ENCODE measurements around the gene GRAMD1C. TPM values are rescaled to one million over a fixed set of nuclear protein-coding genes. Genes with fewer than 3 reads are reported as not detected.

Gene GRAMD1C
- total and polyA plus RNA-seq, 9 of the 15 experiments (the other 6 are each of a cell fraction or from before 2014, with no cell fraction given) = not detected

DNA sequence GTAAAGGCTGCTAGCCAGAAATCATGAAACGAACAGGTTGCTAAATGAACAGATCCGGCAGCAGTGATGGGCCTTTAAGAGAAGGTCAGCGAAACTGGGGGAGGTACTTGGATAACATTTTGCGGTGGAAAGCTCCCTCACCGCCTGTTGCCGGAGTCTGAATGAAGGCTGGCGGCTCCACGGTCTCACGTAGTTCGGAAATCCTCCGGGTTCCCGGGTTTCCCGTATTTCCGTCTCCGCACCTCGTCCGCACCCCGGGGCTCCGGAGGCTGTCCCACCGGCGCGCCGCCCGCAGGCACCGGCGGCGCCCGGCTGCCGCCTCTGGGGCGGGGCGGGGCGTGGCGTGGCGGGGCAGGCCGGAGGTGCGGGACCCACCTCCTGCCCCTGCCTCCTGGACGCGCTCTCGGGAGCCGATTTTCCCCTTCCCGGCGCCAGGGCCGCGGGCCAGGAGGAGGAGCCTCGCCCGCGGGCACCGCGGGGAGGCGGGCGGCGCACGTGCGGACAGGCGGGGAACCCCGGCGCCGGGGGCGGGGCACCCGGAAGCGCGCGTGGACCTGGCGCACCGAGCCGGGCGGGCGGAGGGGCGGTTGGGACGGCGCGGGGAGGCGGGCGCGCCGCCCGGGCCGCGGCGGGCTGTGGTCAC lies 108.9 kb downstream of the GRAMD1C start, which contains the start of gene ZDHHC23:
ZDHHC23 (plus strand) TSS at position 642 of the 643 bp plus-strand sequence. CDS start 790 bp downstream, outside the sequence.
- H3K9me1 ChIP-seq (ENCODE audit: control insufficient read depth, insufficient read depth, low read length) = no peaks in the 10 kb centered on the region
- H3K79me2 ChIP-seq (ENCODE audit: control insufficient read depth, insufficient read depth, low read length) = no peaks in the 10 kb centered on the region
- H4K20me1 ChIP-seq (replicated peaks; ENCODE audit: control insufficient read depth, insufficient read depth, low read length) = no peaks in the 10 kb centered on the region
- peak; percentile 31 to 81 (median 68) for DNase-seq (ENCODE audit: extremely low read depth in 1 of 4, low spot score in 3 of 4)
- H3K27ac ChIP-seq (ENCODE audit: extremely low read depth, low read depth, low read length) = no peak within 1 kb of the TSS
- FAIRE-seq = peak; percentile 78
- peak within 1 kb of the TSS; percentile 26 to 79; a peak in 3 of 4 replicates for H3K9ac ChIP-seq (ENCODE audit: insufficient read depth in 1 of 2, low read depth in 2 of 2, low read length in 2 of 2)
- in situ Hi-C loops (cut with MboI) = no loop called here
- ChIA-PET CTCF (ENCODE audit: low intra/inter-chr PET ratio) (no interaction called here), POLR2A (no interaction called here)
- H3K4me2 ChIP-seq (ENCODE audit: insufficient read depth, low read length) = peak within 1 kb of the TSS; percentile 68
- peak; percentile 88 for ATAC-seq
- H3K27me3 ChIP-seq (ENCODE audit: control insufficient read depth in 2 of 2, insufficient read depth in 2 of 2, low read length in 2 of 2) = peaks cover 5 to 9% of the 10 kb centered on the region in 2 experiments; a peak in 4 of 5 replicates
- peak within 1 kb of the TSS; percentile 43 for H3K4me3 ChIP-seq
- WGBS (ENCODE audit: insufficient coverage, low coverage, missing lambda C conversion rate) = 2% methylated on average over 12 of the region's 80 CpGs
- peaks cover 0 to 15% of the 10 kb centered on the region in 2 experiments; a peak in 3 of 5 replicates for H3K4me1 ChIP-seq (replicated peaks in 1 of 2; ENCODE audit: control insufficient read depth in 2 of 2, insufficient read depth in 2 of 2, low read length in 2 of 2)
- H2AFZ ChIP-seq (ENCODE audit: low read depth, low read length) = peak within 1 kb of the TSS; percentile 79
- no TSS peak for BruUV-seq (replicated peaks)
- H3K9me3 ChIP-seq (replicated peaks; ENCODE audit: control insufficient read depth, insufficient read depth, low read depth, low read length) = no peaks in the 10 kb centered on the region
- intact Hi-C loops (cut with micrococcal nuclease) = no loop called here
- H3K36me3 ChIP-seq (ENCODE audit: control insufficient read depth, insufficient read depth, low read length) = no peaks in the 10 kb centered on the region
- TF ChIP-seq KLF1 (tag; IDR thresholded peaks at IDR 0.05) (no peak), ZNF124 (CRISPR knock-in tag; IDR thresholded peaks at IDR 0.05) (no peak), CBX5 (IDR thresholded peaks at IDR 0.05; ENCODE audit: borderline replicate concordance, low read depth) (no peak), TGIF2 (CRISPR knock-in tag; IDR thresholded peaks at IDR 0.05) (no peak), BDP1 (IDR thresholded peaks at IDR 0.05; ENCODE audit: insufficient read depth, insufficient read length) (no peak), ZNF780A (CRISPR knock-in tag; IDR thresholded peaks at IDR 0.05) (no peak), LEF1 (IDR thresholded peaks at IDR 0.05) (no peak), HNRNPK (IDR thresholded peaks at IDR 0.05; ENCODE audit: low read depth, low read length, poor library complexity, severe bottlenecking) (no peak)
- TF ChIP-seq, protein P1, sequence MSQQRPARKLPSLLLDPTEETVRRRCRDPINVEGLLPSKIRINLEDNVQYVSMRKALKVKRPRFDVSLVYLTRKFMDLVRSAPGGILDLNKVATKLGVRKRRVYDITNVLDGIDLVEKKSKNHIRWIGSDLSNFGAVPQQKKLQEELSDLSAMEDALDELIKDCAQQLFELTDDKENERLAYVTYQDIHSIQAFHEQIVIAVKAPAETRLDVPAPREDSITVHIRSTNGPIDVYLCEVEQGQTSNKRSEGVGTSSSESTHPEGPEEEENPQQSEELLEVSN (IDR thresholded peaks at IDR 0.05; ENCODE audit: borderline replicate concordance in 1 of 2, extremely low read depth in 1 of 2, insufficient read depth in 1 of 2, insufficient read length in 1 of 2, low read depth in 1 of 2, low read length in 1 of 2, poor library complexity in 1 of 2, severe bottlenecking in 1 of 2) = peak; percentile 77 to 98
- TF ChIP-seq, protein P2, sequence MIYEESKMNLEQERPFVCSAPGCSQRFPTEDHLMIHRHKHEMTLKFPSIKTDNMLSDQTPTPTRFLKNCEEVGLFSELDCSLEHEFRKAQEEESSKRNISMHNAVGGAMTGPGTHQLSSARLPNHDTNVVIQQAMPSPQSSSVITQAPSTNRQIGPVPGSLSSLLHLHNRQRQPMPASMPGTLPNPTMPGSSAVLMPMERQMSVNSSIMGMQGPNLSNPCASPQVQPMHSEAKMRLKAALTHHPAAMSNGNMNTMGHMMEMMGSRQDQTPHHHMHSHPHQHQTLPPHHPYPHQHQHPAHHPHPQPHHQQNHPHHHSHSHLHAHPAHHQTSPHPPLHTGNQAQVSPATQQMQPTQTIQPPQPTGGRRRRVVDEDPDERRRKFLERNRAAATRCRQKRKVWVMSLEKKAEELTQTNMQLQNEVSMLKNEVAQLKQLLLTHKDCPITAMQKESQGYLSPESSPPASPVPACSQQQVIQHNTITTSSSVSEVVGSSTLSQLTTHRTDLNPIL (CRISPR knock-in tag; IDR thresholded peaks at IDR 0.05) = no peak
- TF ChIP-seq, protein P3, sequence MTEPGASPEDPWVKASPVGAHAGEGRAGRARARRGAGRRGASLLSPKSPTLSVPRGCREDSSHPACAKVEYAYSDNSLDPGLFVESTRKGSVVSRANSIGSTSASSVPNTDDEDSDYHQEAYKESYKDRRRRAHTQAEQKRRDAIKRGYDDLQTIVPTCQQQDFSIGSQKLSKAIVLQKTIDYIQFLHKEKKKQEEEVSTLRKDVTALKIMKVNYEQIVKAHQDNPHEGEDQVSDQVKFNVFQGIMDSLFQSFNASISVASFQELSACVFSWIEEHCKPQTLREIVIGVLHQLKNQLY (CRISPR knock-in tag; conservative IDR thresholded peaks at IDR 0.05) = no peak
- TF ChIP-seq, protein P4, sequence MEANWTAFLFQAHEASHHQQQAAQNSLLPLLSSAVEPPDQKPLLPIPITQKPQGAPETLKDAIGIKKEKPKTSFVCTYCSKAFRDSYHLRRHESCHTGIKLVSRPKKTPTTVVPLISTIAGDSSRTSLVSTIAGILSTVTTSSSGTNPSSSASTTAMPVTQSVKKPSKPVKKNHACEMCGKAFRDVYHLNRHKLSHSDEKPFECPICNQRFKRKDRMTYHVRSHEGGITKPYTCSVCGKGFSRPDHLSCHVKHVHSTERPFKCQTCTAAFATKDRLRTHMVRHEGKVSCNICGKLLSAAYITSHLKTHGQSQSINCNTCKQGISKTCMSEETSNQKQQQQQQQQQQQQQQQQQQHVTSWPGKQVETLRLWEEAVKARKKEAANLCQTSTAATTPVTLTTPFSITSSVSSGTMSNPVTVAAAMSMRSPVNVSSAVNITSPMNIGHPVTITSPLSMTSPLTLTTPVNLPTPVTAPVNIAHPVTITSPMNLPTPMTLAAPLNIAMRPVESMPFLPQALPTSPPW (CRISPR knock-in tag; IDR thresholded peaks at IDR 0.05) = peak; percentile 49
- TF ChIP-seq, protein P5, sequence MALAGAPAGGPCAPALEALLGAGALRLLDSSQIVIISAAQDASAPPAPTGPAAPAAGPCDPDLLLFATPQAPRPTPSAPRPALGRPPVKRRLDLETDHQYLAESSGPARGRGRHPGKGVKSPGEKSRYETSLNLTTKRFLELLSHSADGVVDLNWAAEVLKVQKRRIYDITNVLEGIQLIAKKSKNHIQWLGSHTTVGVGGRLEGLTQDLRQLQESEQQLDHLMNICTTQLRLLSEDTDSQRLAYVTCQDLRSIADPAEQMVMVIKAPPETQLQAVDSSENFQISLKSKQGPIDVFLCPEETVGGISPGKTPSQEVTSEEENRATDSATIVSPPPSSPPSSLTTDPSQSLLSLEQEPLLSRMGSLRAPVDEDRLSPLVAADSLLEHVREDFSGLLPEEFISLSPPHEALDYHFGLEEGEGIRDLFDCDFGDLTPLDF (CRISPR knock-in tag; IDR thresholded peaks at IDR 0.05) = no peak
- TF ChIP-seq, protein P6, sequence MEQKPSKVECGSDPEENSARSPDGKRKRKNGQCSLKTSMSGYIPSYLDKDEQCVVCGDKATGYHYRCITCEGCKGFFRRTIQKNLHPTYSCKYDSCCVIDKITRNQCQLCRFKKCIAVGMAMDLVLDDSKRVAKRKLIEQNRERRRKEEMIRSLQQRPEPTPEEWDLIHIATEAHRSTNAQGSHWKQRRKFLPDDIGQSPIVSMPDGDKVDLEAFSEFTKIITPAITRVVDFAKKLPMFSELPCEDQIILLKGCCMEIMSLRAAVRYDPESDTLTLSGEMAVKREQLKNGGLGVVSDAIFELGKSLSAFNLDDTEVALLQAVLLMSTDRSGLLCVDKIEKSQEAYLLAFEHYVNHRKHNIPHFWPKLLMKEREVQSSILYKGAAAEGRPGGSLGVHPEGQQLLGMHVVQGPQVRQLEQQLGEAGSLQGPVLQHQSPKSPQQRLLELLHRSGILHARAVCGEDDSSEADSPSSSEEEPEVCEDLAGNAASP (IDR thresholded peaks at IDR 0.05) = no peak
